Activated CD8-positive, alpha-beta T cell treated with anti-CD3 and anti-CD28 coated beads for 36 hours (primary cell): ENCODE results near the gene PTPRCAP. TPM values are rescaled to one million over a fixed set of nuclear protein-coding genes. Genes with fewer than 3 reads are reported as not detected.
A peak's percentile ranks its signal among the peaks of the same experiment; 100 is the strongest.

Experiments used
- ATAC-seq: fragments of 200-7000 bp; cut with Tn5 transposase; one replicate; pipeline ENCODE4 v1.10.0; 2021; ENCODE audit warnings: mild to moderate bottlenecking, moderate library complexity
- CTCF ChIA-PET: fragments of 350-600 bp; sonication (Branson Sonifier 250); formaldehyde crosslinking; loops from one replicate; lab custom pipeline; 2021; ENCODE audit warnings: antibody characterized with exemption; lab: Charles Lee
- POLR2A ChIA-PET: fragments of 350-600 bp; sonication (Branson Sonifier 250); formaldehyde crosslinking; loops from one replicate; lab custom pipeline; 2021; ENCODE audit warnings: antibody characterized with exemption; lab: Charles Lee
- DNase-seq: peaks from one replicate; pipeline ENCODE4 v3.0.0-alpha.2; 2020
- H3K27ac Mint-ChIP-seq: one replicate; pipeline ENCODE4 v1.8.0; 2021; ENCODE audit warnings: mild to moderate bottlenecking, mixed read lengths
- H3K27me3 Mint-ChIP-seq: one replicate; pipeline ENCODE4 v1.8.0; 2021; ENCODE audit warnings: mixed read lengths
- H3K36me3 Mint-ChIP-seq: one replicate; pipeline ENCODE4 v1.8.0; 2021; ENCODE audit warnings: low read depth, mixed read lengths
- H3K4me1 Mint-ChIP-seq: one replicate; pipeline ENCODE4 v1.8.0; 2021; ENCODE audit warnings: low read depth, mixed read lengths
- H3K4me3 Mint-ChIP-seq: one replicate; pipeline ENCODE4 v1.8.0; 2021; ENCODE audit warnings: mild to moderate bottlenecking, moderate library complexity, mixed read lengths
- H3K9me3 Mint-ChIP-seq: one replicate; pipeline ENCODE4 v1.8.0; 2021; ENCODE audit warnings: mixed read lengths
- CTCF ChIP-seq: fragments of 200-600 bp; IDR thresholded peaks from one replicate; pipeline ENCODE4 v1.8.0; 2022; ENCODE audit warnings: antibody characterized with exemption, mild to moderate bottlenecking
- intact Hi-C: fragments of 100-400 bp; cut with micrococcal nuclease; formaldehyde crosslinking; loops from one replicate; pipeline ENCODE4 v1.10.0; 2022
- total RNA-seq, 2 experiments: library from RNA; stranded (reverse); gene quantifications; one replicate each; pipeline ENCODE4 v1.2.3, GENCODE V29; 2021

The PTPRCAP gene
- total RNA-seq, 2 experiments from 2014 or later = 107 to 114 TPM

GRCh38 chr11:67389477-67389876 is 48.0 kb downstream of the PTPRCAP start:
- Mint-ChIP-seq H3K36me3 (peaks cover 6% of the 10 kb centered on the region), H3K27ac (no peak overlapping the region), H3K27me3 (no peaks in the 10 kb centered on the region), H3K9me3 (no peaks in the 10 kb centered on the region), H3K4me3 (peak overlapping the region; percentile 61), H3K4me1 (peaks cover 26% of the 10 kb centered on the region)
- peak; percentile 76 for TF ChIP-seq CTCF
- POLR2A ChIA-PET = no interaction called here
- CTCF ChIA-PET = interaction anchor here (0.7 to 30.8 kb wide), 3 partner anchors 35 to 116 kb away, joined by 3 to 883 read pairs (median 3); partner anchors contain the start of genes PITPNM1 and POLD4
- DNase-seq (peak; percentile 80), ATAC-seq (peak; percentile 74)
- intact Hi-C loops = no loop called here

- Mint-ChIP-seq H3K36me3 (peaks cover 2% of the 10 kb centered on the region), H3K27ac (no peak overlapping the region), H3K4me3 (no peak overlapping the region), H3K9me3 (no peaks in the 10 kb centered on the region), H3K4me1 (peaks cover 15% of the 10 kb centered on the region), H3K27me3 (no peaks in the 10 kb centered on the region)
- POLR2A ChIA-PET = interaction anchor here (0.6 to 1.4 kb wide), 2 partner anchors 31 to 101 kb away, joined by 3 to 8 read pairs; no protein-coding TSS in a partner anchor
- CTCF ChIA-PET = interaction anchor here (1.8 to 30.8 kb wide), 3 partner anchors 13 to 41 kb away, joined by 5 to 883 read pairs (median 17); partner anchors contain the start of gene POLD4
- no peak for TF ChIP-seq CTCF
- no peak for ATAC-seq
- intact Hi-C loops = no loop called here
- DNase-seq = no peak
Observed at GRCh38 chr11:67387518-67387917, 50.0 kb downstream of the PTPRCAP start.

GRCh38 chr11:67387069-67387468 is 50.4 kb downstream of the PTPRCAP start:
- no peak overlapping the region for H3K4me3 Mint-ChIP-seq
- no peaks in the 10 kb centered on the region for H3K9me3 Mint-ChIP-seq
- CTCF ChIA-PET = interaction anchor here (0.7 to 30.8 kb wide), 7 partner anchors 13 to 125 kb away, joined by 3 to 883 read pairs (median 5); partner anchors contain the start of genes POLD4 and TBC1D10C
- no peaks in the 10 kb centered on the region for H3K36me3 Mint-ChIP-seq
- ATAC-seq (no peak), DNase-seq (no peak)
- no peak overlapping the region for H3K27ac Mint-ChIP-seq
- no peaks in the 10 kb centered on the region for H3K27me3 Mint-ChIP-seq
- H3K4me1 Mint-ChIP-seq = peaks cover 15% of the 10 kb centered on the region
- no peak for TF ChIP-seq CTCF
- POLR2A ChIA-PET = interaction anchor here (0.6 to 1.4 kb wide), 4 partner anchors 10 to 102 kb away, joined by 3 to 8 read pairs (median 3); no protein-coding TSS in a partner anchor
- intact Hi-C loops = no loop called here

Other genes starting within 250 kb of the PTPRCAP start
- gene GRK2, start 171.2 kb downstream of the PTPRCAP start, total RNA-seq = 100 to 1,000 TPM; 303 to 305 TPM
- 10 to 100 TPM; 75.4 to 78.7 TPM for gene ANKRD13D, start 148.4 kb downstream of the PTPRCAP start, total RNA-seq
- gene SSH3, start 134.2 kb downstream of the PTPRCAP start, total RNA-seq = 1 to 10 TPM; 7.4 to 9.1 TPM
- 10 to 100 TPM; 34.1 to 36.1 TPM for gene POLD4, start 84.1 kb downstream of the PTPRCAP start, total RNA-seq
- under 1 TPM; 0.79 to 0.81 TPM for gene CLCF1, start 64.1 kb downstream of the PTPRCAP start, total RNA-seq
- 10 to 100 TPM; 29.7 to 30.6 TPM for gene RAD9A, start 45.7 kb downstream of the PTPRCAP start, total RNA-seq
- 100 to 1,000 TPM; 249 to 258 TPM for gene PPP1CA, start 35.8 kb downstream of the PTPRCAP start, total RNA-seq
- 100 to 1,000 TPM; 138 to 144 TPM for gene TBC1D10C, start 33.6 kb downstream of the PTPRCAP start, total RNA-seq
- 1 to 10 TPM; 6.2 to 6.9 TPM for gene CARNS1, start 22.0 kb downstream of the PTPRCAP start, total RNA-seq
- 10 to 100 TPM; 54.8 to 57.4 TPM for gene RPS6KB2, start 9.2 kb downstream of the PTPRCAP start, total RNA-seq
- 100 to 1,000 TPM; 254 to 276 TPM for gene CORO1B, start 5.8 kb upstream of the PTPRCAP start, total RNA-seq
- gene GPR152, start 15.0 kb upstream of the PTPRCAP start, total RNA-seq = not detected
- gene CABP4, start 17.7 kb upstream of the PTPRCAP start, total RNA-seq = 1 to 10 TPM in 1 of 2 experiments, under 1 TPM in 1; 0.83 to 1.4 TPM
- 10 to 100 TPM; 56.0 to 59.2 TPM for gene TMEM134, start 31.6 kb upstream of the PTPRCAP start, total RNA-seq
- 100 to 1,000 TPM; 145 to 146 TPM for gene AIP, start 45.3 kb upstream of the PTPRCAP start, total RNA-seq
- 10 to 100 TPM; 87.8 to 88.1 TPM for gene PITPNM1, start 67.7 kb upstream of the PTPRCAP start, total RNA-seq
- gene CDK2AP2, start 70.5 kb upstream of the PTPRCAP start, total RNA-seq = 10 to 100 TPM; 53.5 to 55.5 TPM
- gene CABP2, start 85.8 kb upstream of the PTPRCAP start, total RNA-seq = not detected
- gene GSTP1, start 146.1 kb upstream of the PTPRCAP start, total RNA-seq = 100 to 1,000 TPM; 467 to 472 TPM
- gene NDUFV1, start 169.3 kb upstream of the PTPRCAP start, total RNA-seq = 100 to 1,000 TPM; 315 to 317 TPM
- 10 to 100 TPM; 35.5 to 39.5 TPM for gene NUDT8, start 192.3 kb upstream of the PTPRCAP start, total RNA-seq
- not detected for gene TBX10, start 202.1 kb upstream of the PTPRCAP start, total RNA-seq
- under 1 TPM; 0.31 to 0.61 TPM for gene ACY3, start 213.0 kb upstream of the PTPRCAP start, total RNA-seq
- not detected for gene ALDH3B2, start 236.9 kb upstream of the PTPRCAP start, total RNA-seq